Ureter (tissue), 1 donor: ENCODE data around the gene TJP2. TPM values are rescaled to one million over a fixed set of nuclear protein-coding genes. Genes with fewer than 3 reads are reported as not detected.

Source experiments
- DNase-seq: peaks from one replicate; pipeline ENCODE4 v3.0.0-alpha.2; 2020; ENCODE audit warnings: low spot score
- total RNA-seq: library from RNA; stranded (reverse); gene quantifications from one replicate; pipeline ENCODE4 v1.2.4, GENCODE V29; 2023
- donor health status: DM: yes; HTN: yes; CAD: no.

The TJP2 gene
- total RNA-seq, 1 donor from 2014 or later, result 197 TPM

- no peak for DNase-seq
Measured at GRCh38 chr9:69229367-69229766, 55.3 kb downstream of the TJP2 start.

GRCh38 chr9:69232135-69232534, 58.1 kb downstream of the TJP2 start:
- DNase-seq, result no peak

GRCh38 chr9:69234683-69235082, 60.6 kb downstream of the TJP2 start:
- DNase-seq, result no peak

GRCh38 chr9:69236188-69236587, 62.1 kb downstream of the TJP2 start:
- no peak for DNase-seq

- no peak for DNase-seq
Measured at GRCh38 chr9:69237702-69238295, 63.7 kb downstream of the TJP2 start.

GRCh38 chr9:69243116-69243515, 69.0 kb downstream of the TJP2 start:
- no peak for DNase-seq

GRCh38 chr9:69246629-69247028, 72.6 kb downstream of the TJP2 start:
- no peak for DNase-seq

- no peak for DNase-seq
Measured at GRCh38 chr9:69248005-69248404, 73.9 kb downstream of the TJP2 start.

- DNase-seq, result no peak
Measured at GRCh38 chr9:69249337-69249736, 75.3 kb downstream of the TJP2 start.

GRCh38 chr9:69250681-69251080, 76.6 kb downstream of the TJP2 start:
- no peak for DNase-seq

GRCh38 chr9:69252436-69252835, 78.4 kb downstream of the TJP2 start:
- no peak for DNase-seq

- DNase-seq, result no peak
Measured at GRCh38 chr9:69253057-69253456, 79.0 kb downstream of the TJP2 start.

GRCh38 chr9:69254223-69254622, 80.1 kb downstream of the TJP2 start:
- no peak for DNase-seq

- no peak for DNase-seq
Measured at GRCh38 chr9:69255591-69255990, 81.5 kb downstream of the TJP2 start.

- no peak for DNase-seq
Measured at GRCh38 chr9:69258551-69258950, 84.5 kb downstream of the TJP2 start.

GRCh38 chr9:69260161-69260560, 86.1 kb downstream of the TJP2 start:
- no peak for DNase-seq

- DNase-seq, result no peak
Measured at GRCh38 chr9:69261636-69262035, 87.6 kb downstream of the TJP2 start.

- no peak for DNase-seq
Measured at GRCh38 chr9:69264526-69264925, 90.4 kb downstream of the TJP2 start.

GRCh38 chr9:69265891-69266290, 91.8 kb downstream of the TJP2 start:
- DNase-seq, result no peak

GRCh38 chr9:69272212-69272611, 98.1 kb downstream of the TJP2 start:
- DNase-seq, result no peak

GRCh38 chr9:69273161-69273560, 99.1 kb downstream of the TJP2 start:
- DNase-seq, result no peak

- DNase-seq, result no peak
Measured at GRCh38 chr9:69276775-69277174, 102.7 kb downstream of the TJP2 start.

GRCh38 chr9:69279084-69279731, 105.1 kb downstream of the TJP2 start:
- no peak for DNase-seq

- DNase-seq, result no peak
Measured at GRCh38 chr9:69279733-69280132, 105.7 kb downstream of the TJP2 start.
